Neutrophil (primary cell): ENCODE results near the gene SUSD5.

Experiments
- H3K27ac ChIP-seq: fragments of 200-600 bp; sonication (generic); 2 replicates; pipeline ENCODE4 v1.5.1; 2016; ENCODE audit warnings: mild to moderate bottlenecking, moderate library complexity
- H3K27me3 ChIP-seq: fragments of 200-600 bp; sonication (generic); 2 replicates; pipeline ENCODE4 v1.6.0; 2016; ENCODE audit warnings: mild to moderate bottlenecking
- H3K36me3 ChIP-seq: fragments of 200-600 bp; sonication (generic); 2 replicates; pipeline ENCODE4 v1.5.1; 2017
- H3K4me1 ChIP-seq, 2 experiments: fragments of 200-600 bp in 1 of 2; sonication (generic) in 1 of 2; 1 replicate in 1 of 2; 2 replicates in 1 of 2; pipeline versions ENCODE4 v1.5.1 to v1.6.1; 2013 to 2016; ENCODE audit warnings: low read depth in 1 of 2, low read length in 1 of 2, mild to moderate bottlenecking in 1 of 2, moderate library complexity in 1 of 2; ENCODE audit not compliant: control insufficient read depth in 1 of 2, insufficient read depth in 1 of 2
- H3K4me3 ChIP-seq, 2 experiments: fragments of 200-600 bp in 1 of 2; sonication (generic) in 1 of 2; 1 replicate in 1 of 2; 2 replicates in 1 of 2; pipeline ENCODE4 v1.5.1; 2013 to 2016; ENCODE audit warnings: low read depth in 1 of 2, low read length in 1 of 2, mild to moderate bottlenecking in 1 of 2, moderate library complexity in 1 of 2
- H3K9me3 ChIP-seq: fragments of 200-600 bp; sonication (generic); 2 replicates; pipeline ENCODE4 v1.5.1; 2016
- TF ChIP-seq, protein P1 (sequence below): fragments of 200-600 bp; sonication (generic); IDR thresholded peaks from 2 replicates; pipeline ENCODE4 v1.5.1; 2016; ENCODE audit warnings: antibody characterized with exemption

SUSD5 gene

DNA sequence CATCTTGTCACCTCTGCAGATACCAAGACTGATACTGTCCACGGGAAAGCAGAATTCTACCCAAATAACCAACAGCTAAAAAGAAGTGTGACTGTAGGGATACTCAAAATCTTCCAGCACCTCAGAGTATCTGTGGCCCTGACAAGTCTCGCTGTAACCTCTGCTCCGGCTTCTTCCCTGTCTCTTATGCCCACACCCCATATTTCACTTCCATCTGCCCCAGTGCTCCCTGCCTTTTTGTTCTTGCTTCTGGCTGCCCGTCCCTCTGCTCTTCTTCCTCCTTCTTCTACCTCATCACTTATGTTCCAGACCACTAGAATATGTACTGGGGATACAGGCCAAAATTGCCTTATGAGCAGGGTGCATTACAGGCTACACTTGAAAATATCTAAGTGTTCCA is 59.4 kb downstream of the SUSD5 start:
- no peak overlapping the region for H3K27ac ChIP-seq
- TF ChIP-seq, protein P1, sequence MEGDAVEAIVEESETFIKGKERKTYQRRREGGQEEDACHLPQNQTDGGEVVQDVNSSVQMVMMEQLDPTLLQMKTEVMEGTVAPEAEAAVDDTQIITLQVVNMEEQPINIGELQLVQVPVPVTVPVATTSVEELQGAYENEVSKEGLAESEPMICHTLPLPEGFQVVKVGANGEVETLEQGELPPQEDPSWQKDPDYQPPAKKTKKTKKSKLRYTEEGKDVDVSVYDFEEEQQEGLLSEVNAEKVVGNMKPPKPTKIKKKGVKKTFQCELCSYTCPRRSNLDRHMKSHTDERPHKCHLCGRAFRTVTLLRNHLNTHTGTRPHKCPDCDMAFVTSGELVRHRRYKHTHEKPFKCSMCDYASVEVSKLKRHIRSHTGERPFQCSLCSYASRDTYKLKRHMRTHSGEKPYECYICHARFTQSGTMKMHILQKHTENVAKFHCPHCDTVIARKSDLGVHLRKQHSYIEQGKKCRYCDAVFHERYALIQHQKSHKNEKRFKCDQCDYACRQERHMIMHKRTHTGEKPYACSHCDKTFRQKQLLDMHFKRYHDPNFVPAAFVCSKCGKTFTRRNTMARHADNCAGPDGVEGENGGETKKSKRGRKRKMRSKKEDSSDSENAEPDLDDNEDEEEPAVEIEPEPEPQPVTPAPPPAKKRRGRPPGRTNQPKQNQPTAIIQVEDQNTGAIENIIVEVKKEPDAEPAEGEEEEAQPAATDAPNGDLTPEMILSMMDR, result no peak
- H3K9me3 ChIP-seq, result no peaks in the 10 kb centered on the region
- no peak overlapping the region for H3K4me3 ChIP-seq
- no peaks in the 10 kb centered on the region for H3K4me1 ChIP-seq
- H3K36me3 ChIP-seq, result no peaks in the 10 kb centered on the region
- no peaks in the 10 kb centered on the region for H3K27me3 ChIP-seq

DNA sequence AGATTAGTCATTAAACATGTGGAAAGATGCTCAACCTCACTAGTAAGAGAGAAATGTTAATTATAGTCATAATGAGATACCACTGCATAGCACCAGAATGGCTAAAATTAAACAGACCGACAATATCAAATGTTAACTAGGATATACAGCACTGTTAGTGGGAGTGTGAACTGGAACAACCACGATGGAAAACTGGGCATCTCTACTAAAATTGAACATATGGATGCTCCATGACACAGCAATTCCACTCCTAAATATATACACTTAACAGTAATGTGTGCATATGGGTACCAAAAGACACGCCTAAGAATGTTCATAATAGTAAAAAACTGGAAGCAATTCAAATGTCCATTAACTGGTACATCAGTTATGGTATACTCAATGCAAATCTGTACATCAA is 63.3 kb downstream of the SUSD5 start:
- Histone ChIP-seq H3K4me1 (no peaks in the 10 kb centered on the region), H3K27ac (no peak overlapping the region), H3K4me3 (no peak overlapping the region), H3K27me3 (no peaks in the 10 kb centered on the region), H3K9me3 (no peaks in the 10 kb centered on the region), H3K36me3 (no peaks in the 10 kb centered on the region)
- TF ChIP-seq, protein P1, result no peak

DNA sequence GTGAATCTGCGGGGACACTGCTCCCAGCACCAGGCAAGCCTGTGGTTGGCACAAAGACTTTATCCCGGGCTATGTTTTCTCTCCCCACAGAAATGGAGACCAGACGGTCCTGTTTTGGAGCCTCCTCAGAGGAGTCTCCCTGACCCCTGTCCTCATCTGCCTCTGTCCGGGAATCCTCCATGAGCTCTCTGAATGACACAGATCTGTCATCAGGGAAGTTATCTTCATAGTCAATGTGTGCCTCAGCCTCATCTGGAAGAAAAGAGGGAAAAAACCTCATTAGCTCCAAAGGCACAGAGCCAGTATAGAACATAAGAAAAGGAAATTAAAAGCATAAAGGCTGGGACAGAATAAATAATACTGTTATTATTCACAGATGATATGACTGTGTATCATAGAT is 64.8 kb downstream of the SUSD5 start:
- TF ChIP-seq, protein P1, result no peak
- Histone ChIP-seq H3K9me3 (no peaks in the 10 kb centered on the region), H3K4me1 (peaks cover 4 to 14% of the 10 kb centered on the region in 2 experiments), H3K27ac (no peak overlapping the region), H3K4me3 (no peak overlapping the region), H3K27me3 (no peaks in the 10 kb centered on the region), H3K36me3 (no peaks in the 10 kb centered on the region)

DNA sequence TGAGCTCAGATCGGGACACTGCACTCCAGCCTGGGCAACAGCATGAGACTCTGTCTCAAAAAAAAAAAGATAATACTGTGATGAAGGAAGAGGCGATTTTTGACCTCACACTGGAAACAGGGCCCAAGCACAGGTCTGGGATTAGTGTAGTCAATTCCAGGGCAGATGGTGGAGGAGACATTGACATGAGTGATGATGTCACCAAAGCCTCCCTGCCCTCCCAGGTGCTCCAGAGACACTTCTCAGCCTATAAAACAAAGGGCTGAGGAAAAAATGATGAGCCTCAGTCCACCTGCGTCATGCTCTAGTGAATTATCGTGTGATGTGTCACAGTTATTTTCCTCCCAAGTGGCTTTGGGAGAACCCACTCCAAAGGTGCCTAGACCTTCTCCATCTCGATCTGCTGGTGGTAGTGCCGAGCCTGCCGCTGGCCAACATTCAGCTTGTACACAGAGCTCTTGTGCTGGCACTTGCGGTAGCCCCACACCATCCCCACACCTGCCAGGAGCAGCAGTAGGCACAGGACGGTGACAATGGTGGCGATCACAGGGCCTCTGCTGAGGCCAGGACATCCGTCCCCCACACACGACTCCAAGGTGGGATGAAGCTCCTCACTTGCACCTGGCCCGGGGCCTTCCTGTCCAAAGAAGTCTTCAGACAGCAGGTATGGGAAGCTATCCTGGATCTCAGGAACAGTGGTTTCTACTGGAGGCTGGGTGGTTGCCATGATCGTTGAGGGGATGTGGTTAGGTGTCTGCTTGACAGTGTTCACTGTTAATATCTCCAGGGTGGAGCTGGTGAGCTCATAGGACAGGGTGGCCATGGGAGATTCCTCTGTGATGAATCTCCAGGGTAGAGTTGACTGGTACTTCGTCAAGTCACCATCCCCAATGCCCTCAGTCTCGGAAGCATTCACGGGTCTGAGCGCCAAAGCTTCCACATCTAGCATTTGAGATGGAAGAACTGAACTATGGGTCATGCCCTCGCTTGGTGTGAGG is 65.9 kb downstream of the SUSD5 start:
- Histone ChIP-seq H3K27ac (no peak overlapping the region), H3K27me3 (no peaks in the 10 kb centered on the region), H3K4me1 (peaks cover 4 to 17% of the 10 kb centered on the region in 2 experiments), H3K36me3 (no peaks in the 10 kb centered on the region), H3K4me3 (no peak overlapping the region), H3K9me3 (no peaks in the 10 kb centered on the region)
- TF ChIP-seq, protein P1, result no peak

DNA sequence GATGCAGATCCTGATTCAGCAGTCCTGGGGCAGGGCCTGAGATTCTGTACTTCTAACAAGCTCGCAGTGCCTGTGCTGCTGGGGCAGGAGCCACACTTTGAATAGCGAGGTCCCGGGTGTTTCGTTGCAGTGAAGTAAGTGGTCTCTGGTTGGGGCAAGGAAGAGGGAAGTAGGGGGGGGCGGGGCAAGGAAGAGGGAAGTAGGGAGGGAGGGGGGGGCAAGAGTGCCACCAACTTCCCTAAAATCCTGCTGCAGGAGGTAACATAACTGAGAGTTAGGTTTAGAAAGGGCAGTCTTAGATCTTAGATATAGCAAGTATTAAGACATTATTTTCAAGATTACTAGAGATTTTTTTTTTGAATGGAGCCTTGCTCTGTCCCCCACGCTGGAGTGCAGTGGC is 69.3 kb downstream of the SUSD5 start:
- Histone ChIP-seq H3K27me3 (no peaks in the 10 kb centered on the region), H3K27ac (peak overlapping the region; percentile 71), H3K36me3 (no peaks in the 10 kb centered on the region), H3K9me3 (no peaks in the 10 kb centered on the region), H3K4me1 (peaks cover 4 to 17% of the 10 kb centered on the region in 2 experiments), H3K4me3 (peak overlapping the region; percentile 18 to 44)
- TF ChIP-seq, protein P1, result no peak
